Fibroblast of the aortic adventitia (primary cell): ENCODE data around the gene GREB1L. TPM values are rescaled to one million over a fixed set of nuclear protein-coding genes. Genes with fewer than 3 reads are reported as not detected.

Source experiments
- DNase-seq: peaks from one replicate; pipeline ENCODE4 v3.0.0-alpha.2; 2010; ENCODE audit warnings: low read depth
- H3K4me3 ChIP-seq: 2 replicates; pipeline ENCODE4 v1.5.1; 2011; ENCODE audit warnings: low read depth, mild to moderate bottlenecking, control low read depth, low read length, moderate library complexity
- total RNA-seq: library from RNA; depleted of rRNA; stranded (reverse); fragments of >200 nt; gene quantifications from 2 replicates; pipeline ENCODE4 v1.2.3, GENCODE V29; 2012; ENCODE audit warnings: low replicate concordance
- TF ChIP-seq, protein P1 (sequence below): IDR thresholded peaks from 2 replicates; pipeline ENCODE4 v1.5.1; 2011; ENCODE audit warnings: mild to moderate bottlenecking, low read length, control low read depth, inconsistent platforms; ENCODE audit not compliant: insufficient read depth

The GREB1L gene
- total RNA-seq, 1 donor, result 1.9 TPM

DNA sequence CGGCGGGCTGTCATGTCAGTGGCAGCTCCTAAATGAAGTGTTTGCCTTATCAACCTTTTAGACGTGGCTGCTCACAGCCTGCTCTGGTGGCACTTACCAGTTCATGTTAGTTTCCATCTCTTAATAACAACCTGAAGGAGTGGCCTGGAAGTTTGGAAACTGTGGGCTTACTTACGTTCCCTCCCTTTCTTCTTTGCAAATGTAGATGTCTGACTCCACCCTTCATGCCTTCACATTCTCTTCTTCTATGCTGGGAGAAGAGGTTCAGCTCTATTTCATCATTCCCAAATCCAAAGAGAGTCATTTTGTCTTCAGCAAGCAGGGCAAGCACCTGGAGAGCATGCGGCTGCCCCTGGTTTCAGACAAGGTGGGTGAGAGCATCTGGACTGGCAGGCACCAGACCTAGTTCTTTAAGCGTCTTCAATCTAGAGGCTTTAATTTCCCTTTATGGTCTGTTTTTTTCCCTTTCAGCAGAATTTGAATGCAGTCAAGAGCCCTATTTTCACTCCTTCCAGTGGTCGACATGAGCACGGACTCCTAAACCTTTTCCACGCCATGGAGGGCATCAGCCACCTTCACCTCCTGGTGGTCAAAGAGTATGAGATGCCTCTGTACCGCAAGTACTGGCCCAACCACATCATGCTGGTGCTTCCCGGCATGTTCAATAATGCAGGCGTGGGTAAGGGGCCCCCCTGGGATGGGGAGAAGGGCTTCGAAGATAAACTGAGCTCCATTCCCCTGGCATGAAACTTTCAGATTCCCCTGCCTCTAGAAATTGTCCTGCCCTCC is 266.1 kb downstream of the GREB1L start:
- no peak overlapping the region for H3K4me3 ChIP-seq
- DNase-seq, result no peak
- TF ChIP-seq, protein P1, sequence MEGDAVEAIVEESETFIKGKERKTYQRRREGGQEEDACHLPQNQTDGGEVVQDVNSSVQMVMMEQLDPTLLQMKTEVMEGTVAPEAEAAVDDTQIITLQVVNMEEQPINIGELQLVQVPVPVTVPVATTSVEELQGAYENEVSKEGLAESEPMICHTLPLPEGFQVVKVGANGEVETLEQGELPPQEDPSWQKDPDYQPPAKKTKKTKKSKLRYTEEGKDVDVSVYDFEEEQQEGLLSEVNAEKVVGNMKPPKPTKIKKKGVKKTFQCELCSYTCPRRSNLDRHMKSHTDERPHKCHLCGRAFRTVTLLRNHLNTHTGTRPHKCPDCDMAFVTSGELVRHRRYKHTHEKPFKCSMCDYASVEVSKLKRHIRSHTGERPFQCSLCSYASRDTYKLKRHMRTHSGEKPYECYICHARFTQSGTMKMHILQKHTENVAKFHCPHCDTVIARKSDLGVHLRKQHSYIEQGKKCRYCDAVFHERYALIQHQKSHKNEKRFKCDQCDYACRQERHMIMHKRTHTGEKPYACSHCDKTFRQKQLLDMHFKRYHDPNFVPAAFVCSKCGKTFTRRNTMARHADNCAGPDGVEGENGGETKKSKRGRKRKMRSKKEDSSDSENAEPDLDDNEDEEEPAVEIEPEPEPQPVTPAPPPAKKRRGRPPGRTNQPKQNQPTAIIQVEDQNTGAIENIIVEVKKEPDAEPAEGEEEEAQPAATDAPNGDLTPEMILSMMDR, result no peak

DNA sequence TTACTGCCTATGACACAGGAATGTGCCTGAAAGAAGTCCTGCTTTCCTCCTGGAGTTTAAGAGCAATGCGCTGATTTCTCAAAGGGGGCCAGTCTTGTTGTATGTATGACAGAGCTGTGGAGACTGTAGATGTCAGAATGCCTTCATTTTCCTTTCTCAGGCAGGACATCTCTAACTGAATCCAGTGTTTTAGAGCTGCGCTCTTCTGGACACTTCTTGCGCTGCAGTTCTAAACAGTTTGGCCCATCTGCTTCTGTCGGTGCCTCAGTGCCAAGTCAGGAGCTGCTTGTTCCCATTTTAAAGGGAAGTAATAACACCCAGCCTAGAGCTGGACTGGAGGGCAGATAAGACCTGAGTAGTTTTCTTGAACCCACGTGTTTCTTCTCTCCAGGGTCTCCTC is 267.0 kb downstream of the GREB1L start:
- no peak for DNase-seq
- TF ChIP-seq, protein P1, result no peak
- H3K4me3 ChIP-seq, result no peak overlapping the region

DNA sequence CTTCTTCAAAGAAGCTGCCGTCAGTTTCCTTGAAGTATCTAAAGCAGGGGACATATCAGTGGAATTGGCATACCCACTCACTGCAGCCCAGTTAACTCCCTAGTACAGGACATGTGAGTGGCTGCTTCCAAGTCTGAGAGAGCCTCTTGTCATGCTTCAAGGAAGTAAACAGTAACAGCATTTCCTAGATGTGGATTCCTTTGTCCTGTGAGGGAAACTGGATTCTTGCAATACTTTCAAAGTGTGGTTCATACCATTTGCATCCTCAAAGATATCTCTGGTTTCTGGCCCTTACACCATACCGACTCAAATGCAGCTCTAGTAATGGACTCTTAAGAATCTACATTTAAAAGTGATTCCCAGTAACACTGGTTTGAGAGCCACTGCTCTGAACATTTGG is 271.3 kb downstream of the GREB1L start:
- TF ChIP-seq, protein P1, result no peak
- no peak overlapping the region for H3K4me3 ChIP-seq
- DNase-seq, result peak; percentile 4

DNA sequence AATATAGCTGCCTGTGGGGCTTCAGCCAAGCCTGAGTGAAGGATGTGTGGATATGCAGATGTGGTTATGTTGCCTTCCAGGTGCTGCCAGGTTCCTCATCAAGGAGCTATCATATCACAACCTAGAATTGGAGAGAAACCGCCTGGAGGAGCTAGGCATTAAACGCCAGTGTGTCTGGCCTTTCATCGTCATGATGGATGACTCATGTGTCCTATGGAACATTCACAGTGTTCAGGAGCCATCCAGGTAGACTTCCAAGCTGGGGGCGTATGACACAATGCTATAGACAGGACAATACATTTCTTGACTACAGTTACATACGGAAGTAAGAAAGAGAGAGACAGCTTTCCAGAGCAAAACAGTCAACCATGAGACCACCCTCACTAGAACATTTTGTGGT is 271.7 kb downstream of the GREB1L start:
- no peak overlapping the region for H3K4me3 ChIP-seq
- DNase-seq, result no peak
- TF ChIP-seq, protein P1, result no peak

DNA sequence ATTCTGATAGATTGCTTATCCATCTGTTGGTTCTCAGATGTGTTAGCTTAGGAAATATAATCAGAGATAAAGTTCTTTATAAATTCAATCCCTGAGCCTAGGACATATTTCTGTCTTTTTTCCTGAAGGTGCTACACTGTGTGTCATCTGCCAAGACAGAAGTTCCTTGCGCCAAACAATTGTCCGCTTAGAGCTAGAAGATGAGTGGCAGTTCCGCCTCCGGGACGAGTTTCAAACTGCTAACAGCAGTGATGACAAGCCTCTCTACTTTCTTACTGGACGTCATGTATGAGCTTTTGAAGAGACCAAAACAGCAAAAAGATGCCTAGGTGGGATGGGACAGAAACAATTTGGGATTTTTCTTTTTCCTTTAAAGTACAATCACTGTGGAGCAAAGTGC is 280.5 kb downstream of the GREB1L start:
- DNase-seq, result no peak
- TF ChIP-seq, protein P1, result no peak

DNA sequence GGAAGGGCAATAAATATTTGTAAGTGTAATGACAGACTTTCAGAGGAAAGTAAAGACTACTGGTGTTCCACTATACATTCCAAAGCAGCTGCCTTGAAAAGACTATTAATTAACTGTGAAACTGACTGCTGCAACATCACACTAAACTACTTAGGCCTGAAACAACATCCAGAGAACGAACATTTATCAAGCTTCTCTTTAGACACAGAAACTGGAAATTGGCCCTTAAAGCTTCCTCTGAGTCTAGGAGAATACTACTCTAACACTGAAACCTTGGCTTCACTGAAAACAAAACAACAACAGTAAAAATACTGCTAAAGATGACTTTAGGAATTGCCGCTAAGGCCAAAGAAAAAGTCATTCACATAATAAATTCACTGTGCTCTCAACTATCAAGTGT is 283.9 kb downstream of the GREB1L start:
- H3K4me3 ChIP-seq, result no peak overlapping the region
- no peak for DNase-seq
- TF ChIP-seq, protein P1, result no peak

More for the DNA sequence above, 280.5 kb downstream of the GREB1L start:
- H3K4me3 ChIP-seq, result no peak overlapping the region

DNA sequence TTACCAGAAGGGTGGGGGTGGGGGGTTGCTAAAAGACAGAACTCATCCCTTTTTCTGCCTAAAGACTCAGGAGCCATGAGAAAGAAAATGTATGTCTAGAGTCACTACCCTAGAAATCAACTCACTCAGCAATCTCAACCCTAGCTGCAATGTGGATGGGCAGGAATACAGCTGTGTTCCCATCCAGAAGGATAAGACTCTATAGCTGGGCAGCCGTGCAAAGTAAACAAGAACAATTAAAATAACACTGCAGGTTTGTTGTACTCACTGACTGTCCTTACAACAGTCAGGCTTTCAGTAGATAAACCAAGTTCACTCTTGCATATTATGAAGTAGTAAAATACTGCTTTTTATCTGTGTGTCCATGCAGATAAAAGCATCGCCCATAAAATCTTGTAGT is 284.4 kb downstream of the GREB1L start:
- no peak overlapping the region for H3K4me3 ChIP-seq
- DNase-seq, result no peak
- TF ChIP-seq, protein P1, result no peak
